HepG2 (cell line): ENCODE data around the gene BACE1-AS. TPM values are rescaled to one million over a fixed set of nuclear protein-coding genes. Genes with fewer than 3 reads are reported as not detected.

Source experiments
- FOSL1 ChIP-seq: sonication (generic); formaldehyde crosslinking; IDR thresholded peaks from 2 replicates; pipeline ENCODE4 v1.9.0; 2021; ENCODE audit warnings: missing genetic modification reagents, borderline replicate concordance
- GPBP1L1 ChIP-seq: sonication (generic); formaldehyde crosslinking; IDR thresholded peaks from 2 replicates; pipeline ENCODE4 v1.5.0; 2020; ENCODE audit warnings: mild to moderate bottlenecking, missing genetic modification reagents
- NCOR1 ChIP-seq: fragments of 200-600 bp; sonication (generic); IDR thresholded peaks from 2 replicates; pipeline ENCODE4 v1.7.0; 2017; ENCODE audit warnings: antibody characterized with exemption, low read length, borderline replicate concordance
- PAF1 ChIP-seq: IDR thresholded peaks from 2 replicates; pipeline ENCODE4 v1.6.1; 2016; ENCODE audit warnings: missing genetic modification reagents, missing compliant biosample characterization
- RBM22 ChIP-seq: fragments of 200-400 bp; formaldehyde crosslinking; optimal IDR thresholded peaks from 2 replicates; pipeline ENCODE3; 2017; ENCODE audit warnings: mild to moderate bottlenecking, low read length, moderate library complexity
- REL ChIP-seq: sonication (generic); formaldehyde crosslinking; conservative IDR thresholded peaks from 2 replicates; pipeline ENCODE4 v1.8.0; 2022; ENCODE audit warnings: mild to moderate bottlenecking, missing genetic modification reagents, moderate library complexity
- RFX3 ChIP-seq: IDR thresholded peaks from 2 replicates; pipeline ENCODE4 v1.6.1; 2016; ENCODE audit warnings: missing biosample characterization, missing genetic modification reagents
- SAFB2 ChIP-seq: sonication (generic); formaldehyde crosslinking; IDR thresholded peaks from 2 replicates; pipeline ENCODE4 v1.5.1; 2020; ENCODE audit warnings: missing genetic modification reagents, low read depth, mild to moderate bottlenecking, borderline replicate concordance
- SNRNP70 ChIP-seq: fragments of 200-400 bp; formaldehyde crosslinking; IDR thresholded peaks from 2 replicates; pipeline ENCODE4 v1.6.1; 2017; ENCODE audit warnings: mild to moderate bottlenecking, low read depth, low read length, moderate library complexity
- TEAD2 ChIP-seq: sonication (generic); formaldehyde crosslinking; IDR thresholded peaks from 2 replicates; pipeline ENCODE4 v1.9.0; 2021; ENCODE audit warnings: missing genetic modification reagents
- U2AF1 ChIP-seq: fragments of 200-400 bp; formaldehyde crosslinking; optimal IDR thresholded peaks from 2 replicates; pipeline ENCODE3; 2017; ENCODE audit warnings: mild to moderate bottlenecking, low read depth, low read length
- ZBTB20 ChIP-seq: sonication (generic); formaldehyde crosslinking; IDR thresholded peaks from 2 replicates; pipeline ENCODE4 v1.8.1; 2023; ENCODE audit warnings: missing genetic modification reagents, low read depth, mild to moderate bottlenecking, borderline replicate concordance
- ZNF17 ChIP-seq: sonication (generic); formaldehyde crosslinking; IDR thresholded peaks from 2 replicates; pipeline ENCODE4 v1.5.0; 2020; ENCODE audit warnings: mild to moderate bottlenecking, missing genetic modification reagents
- ZNF572 ChIP-seq: sonication (generic); formaldehyde crosslinking; IDR thresholded peaks from 2 replicates; pipeline ENCODE4 v1.5.1; 2020; ENCODE audit warnings: mild to moderate bottlenecking, missing genetic modification reagents
- polyA plus RNA-seq, 8 experiments: library from polyadenylated mRNA; depleted of rRNA in 3 of 8; stranded (reverse) in 7 of 8; unstranded in 1 of 8; fragments of >200 nt; fragmentation: Illumina TruSeq in 4 of 8; extraction: Trizol in 4 of 8; gene quantifications; 2 replicates each; pipeline versions ENCODE4 v1.2.1 to v1.2.3, GENCODE V29; 2011 to 2016; ENCODE audit warnings: low read depth in 4 of 8, missing spikeins in 1 of 8, mixed read lengths in 1 of 8; ENCODE audit not compliant: insufficient read depth in 1 of 8
- total RNA-seq, 5 experiments: library from RNA; depleted of rRNA; stranded (reverse); fragments of >200 nt; fragmentation: Illumina TruSeq; extraction: Trizol; gene quantifications; 2 replicates each; pipeline ENCODE4 v1.2.3, GENCODE V29; 2016; ENCODE audit warnings: low read depth in 1 of 5
- TF ChIP-seq, protein P1 (sequence below): sonication (generic); formaldehyde crosslinking; IDR thresholded peaks from 2 replicates; pipeline ENCODE4 v1.4.0; 2020; ENCODE audit warnings: missing genetic modification reagents, borderline replicate concordance
- TF ChIP-seq, protein P2 (sequence below): sonication (generic); formaldehyde crosslinking; IDR thresholded peaks from 2 replicates; pipeline ENCODE4 v1.4.0; 2020; ENCODE audit warnings: missing genetic modification reagents
- TF ChIP-seq, protein P3 (sequence below), 2 experiments: sonication (generic) in 1 of 2; formaldehyde crosslinking in 1 of 2; IDR thresholded peaks; 2 replicates each; pipeline versions ENCODE4 v1.6.1 to v1.9.0; 2014 to 2022; ENCODE audit warnings: antibody characterized with exemption in 1 of 2, borderline replicate concordance in 1 of 2, inconsistent platforms in 1 of 2, low read depth in 1 of 2, missing genetic modification reagents in 1 of 2

Gene BACE1-AS
- total and polyA plus RNA-seq, 2 of the 13 experiments (the other 11 are each of a cell fraction or from before 2014, with no cell fraction given): 2.0 to 3.9 TPM

- TF ChIP-seq GPBP1L1 (CRISPR knock-in tag) (no peak), RBM22 (no peak), NCOR1 (no peak; the same call in 1 of the 2 replicates), SAFB2 (CRISPR knock-in tag) (no peak), TEAD2 (no peak), ZNF572 (CRISPR knock-in tag) (no peak), REL (CRISPR knock-in tag) (no peak), SNRNP70 (no peak), RFX3 (CRISPR knock-in tag) (no peak), FOSL1 (no peak), ZNF17 (CRISPR knock-in tag) (no peak), U2AF1 (no peak), ZBTB20 (CRISPR knock-in tag) (no peak), PAF1 (CRISPR knock-in tag) (no peak)
- TF ChIP-seq, protein P1, sequence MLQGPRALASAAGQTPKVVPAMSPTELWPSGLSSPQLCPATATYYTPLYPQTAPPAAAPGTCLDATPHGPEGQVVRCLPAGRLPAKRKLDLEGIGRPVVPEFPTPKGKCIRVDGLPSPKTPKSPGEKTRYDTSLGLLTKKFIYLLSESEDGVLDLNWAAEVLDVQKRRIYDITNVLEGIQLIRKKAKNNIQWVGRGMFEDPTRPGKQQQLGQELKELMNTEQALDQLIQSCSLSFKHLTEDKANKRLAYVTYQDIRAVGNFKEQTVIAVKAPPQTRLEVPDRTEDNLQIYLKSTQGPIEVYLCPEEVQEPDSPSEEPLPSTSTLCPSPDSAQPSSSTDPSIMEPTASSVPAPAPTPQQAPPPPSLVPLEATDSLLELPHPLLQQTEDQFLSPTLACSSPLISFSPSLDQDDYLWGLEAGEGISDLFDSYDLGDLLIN (CRISPR knock-in tag): no peak
- TF ChIP-seq, protein P2, sequence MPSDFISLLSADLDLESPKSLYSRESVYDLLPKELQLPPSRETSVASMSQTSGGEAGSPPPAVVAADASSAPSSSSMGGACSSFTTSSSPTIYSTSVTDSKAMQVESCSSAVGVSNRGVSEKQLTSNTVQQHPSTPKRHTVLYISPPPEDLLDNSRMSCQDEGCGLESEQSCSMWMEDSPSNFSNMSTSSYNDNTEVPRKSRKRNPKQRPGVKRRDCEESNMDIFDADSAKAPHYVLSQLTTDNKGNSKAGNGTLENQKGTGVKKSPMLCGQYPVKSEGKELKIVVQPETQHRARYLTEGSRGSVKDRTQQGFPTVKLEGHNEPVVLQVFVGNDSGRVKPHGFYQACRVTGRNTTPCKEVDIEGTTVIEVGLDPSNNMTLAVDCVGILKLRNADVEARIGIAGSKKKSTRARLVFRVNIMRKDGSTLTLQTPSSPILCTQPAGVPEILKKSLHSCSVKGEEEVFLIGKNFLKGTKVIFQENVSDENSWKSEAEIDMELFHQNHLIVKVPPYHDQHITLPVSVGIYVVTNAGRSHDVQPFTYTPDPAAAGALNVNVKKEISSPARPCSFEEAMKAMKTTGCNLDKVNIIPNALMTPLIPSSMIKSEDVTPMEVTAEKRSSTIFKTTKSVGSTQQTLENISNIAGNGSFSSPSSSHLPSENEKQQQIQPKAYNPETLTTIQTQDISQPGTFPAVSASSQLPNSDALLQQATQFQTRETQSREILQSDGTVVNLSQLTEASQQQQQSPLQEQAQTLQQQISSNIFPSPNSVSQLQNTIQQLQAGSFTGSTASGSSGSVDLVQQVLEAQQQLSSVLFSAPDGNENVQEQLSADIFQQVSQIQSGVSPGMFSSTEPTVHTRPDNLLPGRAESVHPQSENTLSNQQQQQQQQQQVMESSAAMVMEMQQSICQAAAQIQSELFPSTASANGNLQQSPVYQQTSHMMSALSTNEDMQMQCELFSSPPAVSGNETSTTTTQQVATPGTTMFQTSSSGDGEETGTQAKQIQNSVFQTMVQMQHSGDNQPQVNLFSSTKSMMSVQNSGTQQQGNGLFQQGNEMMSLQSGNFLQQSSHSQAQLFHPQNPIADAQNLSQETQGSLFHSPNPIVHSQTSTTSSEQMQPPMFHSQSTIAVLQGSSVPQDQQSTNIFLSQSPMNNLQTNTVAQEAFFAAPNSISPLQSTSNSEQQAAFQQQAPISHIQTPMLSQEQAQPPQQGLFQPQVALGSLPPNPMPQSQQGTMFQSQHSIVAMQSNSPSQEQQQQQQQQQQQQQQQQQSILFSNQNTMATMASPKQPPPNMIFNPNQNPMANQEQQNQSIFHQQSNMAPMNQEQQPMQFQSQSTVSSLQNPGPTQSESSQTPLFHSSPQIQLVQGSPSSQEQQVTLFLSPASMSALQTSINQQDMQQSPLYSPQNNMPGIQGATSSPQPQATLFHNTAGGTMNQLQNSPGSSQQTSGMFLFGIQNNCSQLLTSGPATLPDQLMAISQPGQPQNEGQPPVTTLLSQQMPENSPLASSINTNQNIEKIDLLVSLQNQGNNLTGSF (CRISPR knock-in tag): no peak
- TF ChIP-seq, protein P3, sequence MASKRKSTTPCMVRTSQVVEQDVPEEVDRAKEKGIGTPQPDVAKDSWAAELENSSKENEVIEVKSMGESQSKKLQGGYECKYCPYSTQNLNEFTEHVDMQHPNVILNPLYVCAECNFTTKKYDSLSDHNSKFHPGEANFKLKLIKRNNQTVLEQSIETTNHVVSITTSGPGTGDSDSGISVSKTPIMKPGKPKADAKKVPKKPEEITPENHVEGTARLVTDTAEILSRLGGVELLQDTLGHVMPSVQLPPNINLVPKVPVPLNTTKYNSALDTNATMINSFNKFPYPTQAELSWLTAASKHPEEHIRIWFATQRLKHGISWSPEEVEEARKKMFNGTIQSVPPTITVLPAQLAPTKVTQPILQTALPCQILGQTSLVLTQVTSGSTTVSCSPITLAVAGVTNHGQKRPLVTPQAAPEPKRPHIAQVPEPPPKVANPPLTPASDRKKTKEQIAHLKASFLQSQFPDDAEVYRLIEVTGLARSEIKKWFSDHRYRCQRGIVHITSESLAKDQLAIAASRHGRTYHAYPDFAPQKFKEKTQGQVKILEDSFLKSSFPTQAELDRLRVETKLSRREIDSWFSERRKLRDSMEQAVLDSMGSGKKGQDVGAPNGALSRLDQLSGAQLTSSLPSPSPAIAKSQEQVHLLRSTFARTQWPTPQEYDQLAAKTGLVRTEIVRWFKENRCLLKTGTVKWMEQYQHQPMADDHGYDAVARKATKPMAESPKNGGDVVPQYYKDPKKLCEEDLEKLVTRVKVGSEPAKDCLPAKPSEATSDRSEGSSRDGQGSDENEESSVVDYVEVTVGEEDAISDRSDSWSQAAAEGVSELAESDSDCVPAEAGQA (IDR thresholded peaks at IDR 0.05; ENCODE audit: low read depth): no peak
- TF ChIP-seq, protein P3 (CRISPR knock-in tag; IDR thresholded peaks at IDR 0.05; ENCODE audit: borderline replicate concordance): no peak
Measured at GRCh38 chr11:117303101-117303500, 12.0 kb downstream of the BACE1-AS start (continued).
